Esophagus (tissue), 2 donors: ENCODE measurements around the gene ART5. TPM values are rescaled to one million over a fixed set of nuclear protein-coding genes. Genes with fewer than 3 reads are reported as not detected.
"Not testable (repeated sequence)": the region's sequence is repeated elsewhere in the genome, so short reads cannot be mapped to it uniquely, and the experiment has no call there.

ENCODE experiments used
- H3K27ac ChIP-seq, 2 donors: one replicate each; pipeline ENCODE4 v1.5.1; 2013; ENCODE audit warnings: low read depth in 2 of 2, mild to moderate bottlenecking in 2 of 2, inconsistent platforms in 1 of 2, low read length in 1 of 2, moderate library complexity in 1 of 2
- H3K27me3 ChIP-seq, 2 donors: one replicate each; pipeline ENCODE4 v1.6.1; 2013; ENCODE audit warnings: low read length in 2 of 2, control low read depth in 1 of 2, mild to moderate bottlenecking in 1 of 2; ENCODE audit not compliant: insufficient read depth in 2 of 2, control insufficient read depth in 1 of 2
- H3K36me3 ChIP-seq, 2 donors: one replicate each; pipeline ENCODE4 v1.6.1; 2013; ENCODE audit warnings: low read length in 1 of 2; ENCODE audit not compliant: control insufficient read depth in 2 of 2, insufficient read depth in 2 of 2
- H3K4me1 ChIP-seq, 2 donors: one replicate each; pipeline ENCODE4 v1.6.1; 2013; ENCODE audit warnings: low read length in 1 of 2; ENCODE audit not compliant: control insufficient read depth in 2 of 2, insufficient read depth in 2 of 2
- H3K4me3 ChIP-seq, 2 donors: one replicate each; pipeline ENCODE4 v1.5.1; 2013; ENCODE audit warnings: low read length in 2 of 2, mild to moderate bottlenecking in 2 of 2, low read depth in 1 of 2, moderate library complexity in 1 of 2
- H3K9me3 ChIP-seq, 2 donors: one replicate each; pipeline ENCODE4 v1.6.1; 2013; ENCODE audit warnings: mild to moderate bottlenecking in 2 of 2, low read depth in 1 of 2, low read length in 1 of 2, moderate library complexity in 1 of 2; ENCODE audit not compliant: control insufficient read depth in 2 of 2, insufficient read depth in 1 of 2
- WGBS, 2 donors: extraction: QIAGEN DNeasy Blood & Tissue Kit; methylation state at CpG; one replicate each; pipeline ENCODE4 v1.1.7; 2013; 5-methylcytosine and 5-hydroxymethylcytosine counted together
- polyA plus RNA-seq, 2 donors: library from polyadenylated mRNA; stranded (reverse); fragments of 200-250 nt; gene quantifications; one replicate each; pipeline ENCODE4 v1.2.3, GENCODE V29; 2013
- donor health status: healthy with polysubstance abuse.
- donor health status: Bipolar disorder and iron deficiency.

The ART5 gene
- polyA plus RNA-seq, 2 donors, result not detected

- not testable (repeated sequence) for H3K27me3 ChIP-seq, H3K4me1 ChIP-seq, H3K4me3 ChIP-seq, H3K27ac ChIP-seq, H3K9me3 ChIP-seq, H3K36me3 ChIP-seq
- 96 to 98% methylated on average over 22 to 24 of the region's 24 CpGs for WGBS, 2 donors
Observed at GRCh38 chr11:3591326-3591725, 50.5 kb downstream of the ART5 start.

DNA sequence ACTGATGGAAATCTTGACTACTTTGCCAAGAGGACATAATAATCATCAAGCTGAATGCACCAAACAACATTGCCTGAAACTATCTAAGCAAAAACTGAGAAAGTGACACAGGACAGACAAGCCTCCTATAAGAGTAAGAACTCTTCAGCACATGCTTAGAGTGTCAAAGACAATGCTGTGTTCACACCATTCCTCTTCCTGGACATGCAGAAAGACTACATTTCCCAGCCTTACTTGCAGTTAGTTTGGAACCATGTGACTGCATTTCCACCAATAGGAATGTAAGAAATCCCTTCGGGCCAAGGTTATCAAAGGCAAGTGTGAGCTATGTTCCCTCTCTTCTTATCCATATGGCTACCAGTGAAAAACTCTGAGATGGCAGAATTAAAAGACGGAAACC lies 51.6 kb downstream of the ART5 start:
- WGBS, 2 donors, result 57 to 61% methylated on average over 2 of the region's 2 CpGs
- H3K36me3 ChIP-seq, H3K27me3 ChIP-seq, H3K4me3 ChIP-seq, H3K4me1 ChIP-seq, H3K27ac ChIP-seq, H3K9me3 ChIP-seq: not testable (repeated sequence)

GRCh38 chr11:3588776-3589175 lies 53.0 kb downstream of the ART5 start:
- not testable (repeated sequence) for H3K36me3 ChIP-seq, H3K27me3 ChIP-seq, H3K4me1 ChIP-seq, H3K9me3 ChIP-seq, H3K27ac ChIP-seq, H3K4me3 ChIP-seq
- WGBS, 2 donors, result 83 to 87% methylated on average over 7 to 11 of the region's 11 CpGs

Other genes with a start within 250 kb of the ART5 start
- not detected for gene ART1, start 3.1 kb upstream of the ART5 start, polyA plus RNA-seq
- 1 to 10 TPM in 1 of 2 donors, under 1 TPM in 1; 0.66 to 1.3 TPM for gene CHRNA10, start 29.4 kb upstream of the ART5 start, polyA plus RNA-seq
- gene NUP98, start 155.6 kb upstream of the ART5 start, polyA plus RNA-seq, result 10 to 100 TPM; 16.0 to 26.9 TPM
- 10 to 100 TPM; 34.0 to 36.9 TPM for gene PGAP2, start 166.6 kb upstream of the ART5 start, polyA plus RNA-seq
- 10 to 100 TPM; 48.0 to 79.0 TPM for gene RHOG, start 199.0 kb upstream of the ART5 start, polyA plus RNA-seq
- 10 to 100 TPM; 29.5 to 42.7 TPM for gene STIM1, start 213.7 kb upstream of the ART5 start, polyA plus RNA-seq